NCI-H748 (cell line): ENCODE measurements around the gene SELENOT.
"Not testable (repeated sequence)": the region's sequence is repeated elsewhere in the genome, so short reads cannot be mapped to it uniquely, and the experiment has no call there.

Experiments used
- DNase-seq: peaks from one replicate; lab custom pipeline; 2025; ENCODE audit not compliant: unreplicated experiment; lab: John Stamatoyannopoulos, UW

Gene SELENOT

GRCh38 chr3:150607267-150608065, 4.3 kb downstream of the SELENOT start:
- no peak for DNase-seq

GRCh38 chr3:150609988-150610387, 6.9 kb downstream of the SELENOT start:
- no peak for DNase-seq

- peak; percentile 59 for DNase-seq
Measured at GRCh38 chr3:150610785-150611184, 7.7 kb downstream of the SELENOT start.

GRCh38 chr3:150611666-150612065, 8.5 kb downstream of the SELENOT start:
- no peak for DNase-seq

GRCh38 chr3:150612494-150612893, 9.4 kb downstream of the SELENOT start:
- DNase-seq = no peak

- no peak for DNase-seq
Measured at GRCh38 chr3:150613034-150613433, 9.9 kb downstream of the SELENOT start.

- DNase-seq = no peak
Measured at GRCh38 chr3:150613709-150614480, 10.8 kb downstream of the SELENOT start.

GRCh38 chr3:150620002-150620689, 17.0 kb downstream of the SELENOT start:
- DNase-seq = no peak

GRCh38 chr3:150622955-150623354, 19.8 kb downstream of the SELENOT start:
- DNase-seq = not testable (repeated sequence)

GRCh38 chr3:150623945-150624344, 20.8 kb downstream of the SELENOT start:
- no peak for DNase-seq

- no peak for DNase-seq
Measured at GRCh38 chr3:150626148-150626930, 23.2 kb downstream of the SELENOT start.

- DNase-seq = no peak
Measured at GRCh38 chr3:150627557-150627956, 24.4 kb downstream of the SELENOT start.

- DNase-seq = no peak
Measured at GRCh38 chr3:150631515-150632221, 28.5 kb downstream of the SELENOT start.

GRCh38 chr3:150635076-150635475, 32.0 kb downstream of the SELENOT start:
- DNase-seq = no peak

GRCh38 chr3:150635526-150635925, 32.4 kb downstream of the SELENOT start:
- DNase-seq = no peak

- DNase-seq = no peak
Measured at GRCh38 chr3:150636258-150636657, 33.1 kb downstream of the SELENOT start.

GRCh38 chr3:150639262-150639661, 36.1 kb downstream of the SELENOT start:
- no peak for DNase-seq

GRCh38 chr3:150640256-150640655, 37.1 kb downstream of the SELENOT start:
- no peak for DNase-seq

GRCh38 chr3:150653110-150653561, 50.0 kb downstream of the SELENOT start:
- DNase-seq = no peak

- DNase-seq = no peak
Measured at GRCh38 chr3:150656316-150656715, 53.2 kb downstream of the SELENOT start.
